ENCODE results near the gene AUTS2. TPM values are rescaled to one million over a fixed set of nuclear protein-coding genes. Genes with fewer than 3 reads are reported as not detected.

AUTS2 gene
- total and polyA plus RNA-seq, 4 donors, result 4.9 to 24.4 (median 7.0) TPM

- TF ChIP-seq CTCF (IDR thresholded peaks at IDR 0.05; ENCODE audit: low read depth, low read length, missing input control) (no peak), GABPA (IDR thresholded peaks at IDR 0.05 in 1 of 2, conservative IDR thresholded peaks at IDR 0.05 in 1 of 2) (no peak), JUND (IDR thresholded peaks at IDR 0.05) (no peak), SP1 (IDR thresholded peaks at IDR 0.05) (no peak), ATF3 (IDR thresholded peaks at IDR 0.05) (no peak), ZBTB33 (IDR thresholded peaks at IDR 0.05) (no peak), TAF1 (conservative IDR thresholded peaks at IDR 0.05) (no peak)
- no peaks in the 10 kb centered on the region for H3K36me3 ChIP-seq (ENCODE audit: control insufficient read depth in 4 of 4, insufficient read depth in 3 of 4, low read depth in 1 of 4, low read length in 3 of 4)
- peaks cover 0 to 10% (median 7%) of the 10 kb centered on the region in 4 donors for H3K4me1 ChIP-seq (ENCODE audit: control insufficient read depth in 4 of 4, insufficient read depth in 4 of 4, low read length in 3 of 4)
- no peak overlapping the region for H3K27ac ChIP-seq (ENCODE audit: low read depth in 1 of 2, low read length in 2 of 2)
- no peak overlapping the region for H3K4me3 ChIP-seq (ENCODE audit: low read depth in 1 of 3, low read length in 3 of 3)
- no peaks in the 10 kb centered on the region for H3K27me3 ChIP-seq (ENCODE audit: control insufficient read depth in 4 of 4, insufficient read depth in 4 of 4, low read length in 3 of 4)
- no peak overlapping the region for H3K9ac ChIP-seq (ENCODE audit: low read depth in 1 of 2, low read length in 2 of 2)
- H3K9me3 ChIP-seq (ENCODE audit: control insufficient read depth in 4 of 4, low read length in 3 of 4), result no peaks in the 10 kb centered on the region
- DNase-seq (ENCODE audit: low spot score), result no peak
- WGBS, result 65% methylated on average over 8 of the region's 8 CpGs
Observed at GRCh38 chr7:69966766-69967591, 368.7 kb downstream of the AUTS2 start.

GRCh38 chr7:69967689-69968450 is 369.6 kb downstream of the AUTS2 start:
- Histone ChIP-seq H3K27me3 (ENCODE audit: control insufficient read depth in 4 of 4, insufficient read depth in 4 of 4, low read length in 3 of 4) (no peaks in the 10 kb centered on the region), H3K9ac (ENCODE audit: low read depth in 1 of 2, low read length in 2 of 2) (no peak overlapping the region), H3K27ac (ENCODE audit: low read depth in 1 of 2, low read length in 2 of 2) (no peak overlapping the region), H3K4me3 (ENCODE audit: low read depth in 1 of 3, low read length in 3 of 3) (no peak overlapping the region), H3K4me1 (ENCODE audit: control insufficient read depth in 4 of 4, insufficient read depth in 4 of 4, low read length in 3 of 4) (peaks cover 0 to 1% (median under 1%) of the 10 kb centered on the region in 4 donors), H3K36me3 (ENCODE audit: control insufficient read depth in 4 of 4, insufficient read depth in 3 of 4, low read depth in 1 of 4, low read length in 3 of 4) (no peaks in the 10 kb centered on the region), H3K9me3 (ENCODE audit: control insufficient read depth in 4 of 4, low read length in 3 of 4) (no peaks in the 10 kb centered on the region)
- TF ChIP-seq RXRA (IDR thresholded peaks at IDR 0.05) (no peak), FOXA2 (IDR thresholded peaks at IDR 0.05) (no peak), GABPA (IDR thresholded peaks at IDR 0.05 in 1 of 2, conservative IDR thresholded peaks at IDR 0.05 in 1 of 2) (no peak), ZBTB33 (IDR thresholded peaks at IDR 0.05) (no peak), REST (IDR thresholded peaks at IDR 0.05) (no peak), ATF3 (IDR thresholded peaks at IDR 0.05) (no peak), SP1 (IDR thresholded peaks at IDR 0.05) (no peak)
- WGBS, result 63% methylated on average over 3 of the region's 3 CpGs
- DNase-seq (ENCODE audit: low spot score), result no peak
